ENCODE data around the gene GPRC5A. TPM values are rescaled to one million over a fixed set of nuclear protein-coding genes. Genes with fewer than 3 reads are reported as not detected.

Gene GPRC5A
- total RNA-seq, 1 experiment from 2014 or later, result 73.9 TPM

DNA sequence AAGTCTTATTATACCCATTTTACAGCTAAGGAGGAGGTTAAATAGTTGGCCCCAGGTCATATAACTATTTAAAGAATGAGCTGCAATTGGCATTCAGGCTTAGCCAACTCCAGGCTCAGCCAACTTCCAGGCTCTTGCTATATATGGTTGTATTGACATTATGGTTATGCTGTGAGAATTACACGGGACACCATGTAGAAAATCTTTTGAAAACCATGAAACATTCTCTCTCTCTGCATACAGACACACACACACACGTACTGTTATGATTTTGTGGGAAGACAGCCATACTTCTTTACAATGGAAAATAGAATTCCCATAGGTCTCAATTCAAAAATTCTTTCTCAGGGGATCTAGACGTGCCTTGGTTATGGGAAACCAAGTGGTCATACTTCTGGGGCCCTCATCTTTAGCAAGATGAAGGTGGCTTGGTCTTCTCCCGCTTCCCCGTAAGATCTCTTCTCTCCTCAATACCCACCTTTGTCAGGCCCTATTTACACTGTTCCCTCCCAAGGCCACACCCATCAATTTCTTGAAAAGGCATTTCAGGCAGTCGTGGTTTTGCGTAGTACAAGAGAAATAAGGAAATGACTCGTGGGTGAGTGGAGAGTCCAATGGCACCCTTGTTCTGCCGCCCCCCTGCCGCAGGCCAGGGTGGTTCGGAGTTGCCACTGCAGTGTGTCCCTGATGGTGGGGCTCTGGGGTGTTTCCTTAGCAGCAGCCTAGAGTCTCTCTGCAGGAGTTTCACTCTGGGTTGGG lies 10.0 kb upstream of the GPRC5A start:
- no peaks in the 10 kb centered on the region for H3K9me3 Mint-ChIP-seq (ENCODE audit: unreplicated experiment)
- peak overlapping the region; percentile 54 for H3K4me3 Mint-ChIP-seq (ENCODE audit: unreplicated experiment)
- Histone ChIP-seq H3K4me3 (ENCODE audit: low read depth, low read length) (no peak overlapping the region), H3K27me3 (replicated peaks; ENCODE audit: control insufficient read depth, insufficient read depth, low read length) (no peaks in the 10 kb centered on the region), H3K4me1 (peaks cover 66% of the 10 kb centered on the region), H3K9me3 (no peaks in the 10 kb centered on the region), H3K36me3 (ENCODE audit: control insufficient read depth, insufficient read depth, low read length) (no peaks in the 10 kb centered on the region)
- ChIA-PET POLR2A (interaction anchor here (0.6 kb wide), 1 partner anchor 157 kb away, joined by 4 read pairs; no protein-coding TSS in a partner anchor), CTCF (interaction anchor here (0.6 to 0.7 kb wide), 2 partner anchors 20 to 331 kb away, joined by 4 to 7 read pairs; no protein-coding TSS in a partner anchor)
- peaks cover 19% of the 10 kb centered on the region for H3K36me3 Mint-ChIP-seq (ENCODE audit: insufficient read depth, unreplicated experiment)
- H3K4me1 Mint-ChIP-seq (ENCODE audit: low read depth, unreplicated experiment), result peaks cover 71% of the 10 kb centered on the region
- TSS peak; percentile 25 for BruUV-seq (replicated peaks)
- peak; percentile 59 to 81 for DNase-seq
- peak overlapping the region; percentile 88 for H3K27ac Mint-ChIP-seq (ENCODE audit: unreplicated experiment)
- TF ChIP-seq, protein P1, sequence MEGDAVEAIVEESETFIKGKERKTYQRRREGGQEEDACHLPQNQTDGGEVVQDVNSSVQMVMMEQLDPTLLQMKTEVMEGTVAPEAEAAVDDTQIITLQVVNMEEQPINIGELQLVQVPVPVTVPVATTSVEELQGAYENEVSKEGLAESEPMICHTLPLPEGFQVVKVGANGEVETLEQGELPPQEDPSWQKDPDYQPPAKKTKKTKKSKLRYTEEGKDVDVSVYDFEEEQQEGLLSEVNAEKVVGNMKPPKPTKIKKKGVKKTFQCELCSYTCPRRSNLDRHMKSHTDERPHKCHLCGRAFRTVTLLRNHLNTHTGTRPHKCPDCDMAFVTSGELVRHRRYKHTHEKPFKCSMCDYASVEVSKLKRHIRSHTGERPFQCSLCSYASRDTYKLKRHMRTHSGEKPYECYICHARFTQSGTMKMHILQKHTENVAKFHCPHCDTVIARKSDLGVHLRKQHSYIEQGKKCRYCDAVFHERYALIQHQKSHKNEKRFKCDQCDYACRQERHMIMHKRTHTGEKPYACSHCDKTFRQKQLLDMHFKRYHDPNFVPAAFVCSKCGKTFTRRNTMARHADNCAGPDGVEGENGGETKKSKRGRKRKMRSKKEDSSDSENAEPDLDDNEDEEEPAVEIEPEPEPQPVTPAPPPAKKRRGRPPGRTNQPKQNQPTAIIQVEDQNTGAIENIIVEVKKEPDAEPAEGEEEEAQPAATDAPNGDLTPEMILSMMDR (IDR thresholded peaks at IDR 0.05; ENCODE audit: insufficient read depth in 1 of 2, low read depth in 1 of 2, low read length in 1 of 2, severe bottlenecking in 1 of 2, unreplicated experiment in 1 of 2), result no peak
- intact Hi-C loops (cut with micrococcal nuclease; ENCODE audit: unreplicated experiment), result no loop called here
- H3K27me3 Mint-ChIP-seq (ENCODE audit: insufficient read depth, unreplicated experiment), result no peaks in the 10 kb centered on the region

DNA sequence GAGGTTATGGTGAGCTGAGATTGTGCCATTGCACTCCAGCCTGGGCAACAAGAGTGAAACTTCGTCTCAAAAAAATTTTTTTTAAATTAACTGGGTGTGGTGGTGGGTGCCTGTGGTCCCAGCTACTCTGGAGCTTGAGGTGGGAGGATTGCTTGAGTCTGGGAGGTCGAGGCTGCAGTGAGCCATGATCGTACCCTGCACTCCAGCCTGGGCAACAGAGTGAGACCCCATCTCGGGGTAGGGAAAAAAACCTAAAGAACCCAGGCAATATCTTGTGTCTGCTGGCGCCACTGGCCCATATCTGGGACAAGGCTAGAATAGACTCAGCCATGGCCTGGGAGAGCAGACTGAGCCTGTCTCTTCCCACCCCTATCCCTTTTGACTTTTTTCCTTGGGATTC lies 9.1 kb upstream of the GPRC5A start:
- Histone ChIP-seq H3K4me1 (peaks cover 64% of the 10 kb centered on the region), H3K36me3 (ENCODE audit: control insufficient read depth, insufficient read depth, low read length) (no peaks in the 10 kb centered on the region), H3K9me3 (no peaks in the 10 kb centered on the region), H3K4me3 (ENCODE audit: low read depth, low read length) (no peak overlapping the region), H3K27me3 (replicated peaks; ENCODE audit: control insufficient read depth, insufficient read depth, low read length) (no peaks in the 10 kb centered on the region)
- H3K27ac Mint-ChIP-seq (ENCODE audit: unreplicated experiment), result peak overlapping the region; percentile 88
- H3K4me1 Mint-ChIP-seq (ENCODE audit: low read depth, unreplicated experiment), result peaks cover 72% of the 10 kb centered on the region
- intact Hi-C loops (cut with micrococcal nuclease; ENCODE audit: unreplicated experiment), result loop anchor here (2.0 kb wide), 2 partner anchors 93 to 479 kb away; no protein-coding TSS in a partner anchor
- peaks cover 19% of the 10 kb centered on the region for H3K36me3 Mint-ChIP-seq (ENCODE audit: insufficient read depth, unreplicated experiment)
- ChIA-PET CTCF (interaction anchor here (1.9 kb wide), 1 partner anchor 10 kb away, joined by 7 read pairs; no protein-coding TSS in a partner anchor), POLR2A (no interaction called here)
- H3K27me3 Mint-ChIP-seq (ENCODE audit: insufficient read depth, unreplicated experiment), result no peaks in the 10 kb centered on the region
- H3K4me3 Mint-ChIP-seq (ENCODE audit: unreplicated experiment), result peak overlapping the region; percentile 70
- no TSS peak for BruUV-seq (replicated peaks)
- TF ChIP-seq, protein P1 (IDR thresholded peaks at IDR 0.05; ENCODE audit: insufficient read depth in 1 of 2, low read depth in 1 of 2, low read length in 1 of 2, severe bottlenecking in 1 of 2, unreplicated experiment in 1 of 2), result no peak
- no peak for DNase-seq
- no peaks in the 10 kb centered on the region for H3K9me3 Mint-ChIP-seq (ENCODE audit: unreplicated experiment)

DNA sequence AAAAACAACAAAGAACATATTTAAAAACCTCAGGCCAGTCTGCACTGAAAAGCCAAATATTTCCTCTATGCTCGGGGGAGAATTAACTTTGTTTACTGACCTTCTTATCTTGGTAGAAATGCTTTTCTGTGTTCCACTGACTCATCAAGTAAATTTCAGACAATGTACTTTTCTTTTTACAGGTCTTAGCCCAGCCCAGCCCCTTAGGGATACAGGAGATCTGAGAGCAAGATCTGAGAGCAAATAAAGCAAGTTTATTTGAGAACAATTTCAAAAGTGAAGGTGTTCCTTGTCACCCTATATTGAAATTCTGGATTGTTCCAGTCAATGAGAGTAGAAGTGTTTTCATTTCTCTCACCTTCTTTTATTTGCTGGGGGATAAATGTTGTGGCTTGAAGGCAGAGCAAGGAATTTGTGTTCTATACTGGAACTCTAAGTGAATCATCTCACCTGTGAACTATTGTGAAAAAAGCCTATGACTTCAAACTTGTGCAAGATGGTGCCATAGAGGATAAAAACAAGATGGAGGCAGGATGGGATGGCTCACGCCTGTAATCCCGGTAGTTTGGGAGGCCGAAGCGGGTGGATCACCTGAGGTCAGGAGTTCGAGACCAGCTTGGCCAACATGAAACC lies 7.9 kb upstream of the GPRC5A start:
- peak; percentile 88 to 90 for DNase-seq
- peaks cover 19% of the 10 kb centered on the region for H3K36me3 Mint-ChIP-seq (ENCODE audit: insufficient read depth, unreplicated experiment)
- peak overlapping the region; percentile 88 for H3K27ac Mint-ChIP-seq (ENCODE audit: unreplicated experiment)
- no peaks in the 10 kb centered on the region for H3K27me3 ChIP-seq (replicated peaks; ENCODE audit: control insufficient read depth, insufficient read depth, low read length)
- H3K4me3 Mint-ChIP-seq (ENCODE audit: unreplicated experiment), result peak overlapping the region; percentile 70
- ChIA-PET POLR2A (interaction anchor here (0.7 to 0.8 kb wide), 2 partner anchors 11 to 14 kb away, joined by 5 read pairs; no protein-coding TSS in a partner anchor), CTCF (interaction anchor here (0.6 to 1.9 kb wide), 4 partner anchors 11 to 332 kb away, joined by 4 to 8 read pairs (median 6); no protein-coding TSS in a partner anchor)
- H3K9me3 Mint-ChIP-seq (ENCODE audit: unreplicated experiment), result no peaks in the 10 kb centered on the region
- H3K4me1 Mint-ChIP-seq (ENCODE audit: low read depth, unreplicated experiment), result peaks cover 80% of the 10 kb centered on the region
- no peak overlapping the region for H3K4me3 ChIP-seq (ENCODE audit: low read depth, low read length)
- no TSS peak for BruUV-seq (replicated peaks)
- H3K4me1 ChIP-seq, result peaks cover 61% of the 10 kb centered on the region
- no peaks in the 10 kb centered on the region for H3K27me3 Mint-ChIP-seq (ENCODE audit: insufficient read depth, unreplicated experiment)
- TF ChIP-seq, protein P1 (IDR thresholded peaks at IDR 0.05; ENCODE audit: insufficient read depth in 1 of 2, low read depth in 1 of 2, low read length in 1 of 2, severe bottlenecking in 1 of 2, unreplicated experiment in 1 of 2), result no peak
- no peaks in the 10 kb centered on the region for H3K9me3 ChIP-seq
- H3K36me3 ChIP-seq (ENCODE audit: control insufficient read depth, insufficient read depth, low read length), result no peaks in the 10 kb centered on the region
- intact Hi-C loops (cut with micrococcal nuclease; ENCODE audit: unreplicated experiment), result loop anchor here (1.0 to 2.0 kb wide), 6 partner anchors 8 to 481 kb away; partner anchors contain the start of gene GPRC5A

Measured in Caco-2 (cell line).